HG02870 (cell line): Measurements from ENCODE around the gene UNC5A.

Source experiments
- ATAC-seq: cut with Tn5 transposase; IDR thresholded peaks from one replicate; pipeline ENCODE4 v1.9.1; 2021; ENCODE audit warnings: mild to moderate bottlenecking, moderate library complexity; ENCODE audit not compliant: unreplicated experiment

Gene UNC5A

DNA sequence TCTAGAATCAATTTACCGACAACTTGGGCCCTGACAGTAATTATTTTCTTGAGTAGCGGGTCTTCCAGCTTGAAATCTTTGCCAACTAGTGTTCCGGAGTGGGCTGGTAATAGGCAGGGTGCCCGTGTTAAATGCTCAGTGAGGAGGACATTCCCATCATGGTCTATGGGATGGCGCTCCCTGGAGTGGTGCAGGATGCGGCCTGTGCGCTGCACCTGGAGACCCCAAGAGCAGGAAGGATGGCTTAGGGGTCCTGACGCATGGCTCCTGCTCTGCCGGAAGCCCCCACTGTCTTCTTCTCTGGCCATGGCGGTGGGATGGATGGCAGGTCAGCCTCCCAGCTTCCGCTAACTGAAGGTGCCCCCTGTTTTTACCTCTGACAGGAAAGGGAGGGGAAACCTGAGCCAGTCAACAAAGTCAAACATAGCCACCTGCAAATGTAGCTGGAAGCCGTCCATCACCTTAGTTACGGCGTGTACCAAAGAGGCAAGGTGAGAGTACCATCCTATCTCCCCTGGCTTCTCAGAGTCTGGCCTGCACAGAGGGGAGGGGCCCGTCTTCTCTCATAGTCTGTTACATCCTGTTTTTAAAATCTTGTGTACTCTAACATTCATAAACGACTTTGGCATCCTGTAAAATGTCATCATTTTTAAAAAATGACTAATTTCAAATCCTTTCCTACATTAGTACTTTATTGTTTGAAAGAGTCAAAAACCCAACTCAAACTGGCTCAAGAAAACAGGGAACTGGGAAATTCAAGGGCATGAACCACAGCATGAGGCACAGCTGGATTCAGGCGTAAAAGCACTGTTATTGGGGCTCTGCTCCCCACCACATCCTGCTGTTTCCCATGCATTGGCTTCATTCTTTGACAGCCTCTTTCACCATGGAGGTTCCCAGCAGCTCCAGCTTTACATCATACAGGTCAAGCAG is 28.5 kb upstream of the UNC5A start:
- ATAC-seq, result no peak

DNA sequence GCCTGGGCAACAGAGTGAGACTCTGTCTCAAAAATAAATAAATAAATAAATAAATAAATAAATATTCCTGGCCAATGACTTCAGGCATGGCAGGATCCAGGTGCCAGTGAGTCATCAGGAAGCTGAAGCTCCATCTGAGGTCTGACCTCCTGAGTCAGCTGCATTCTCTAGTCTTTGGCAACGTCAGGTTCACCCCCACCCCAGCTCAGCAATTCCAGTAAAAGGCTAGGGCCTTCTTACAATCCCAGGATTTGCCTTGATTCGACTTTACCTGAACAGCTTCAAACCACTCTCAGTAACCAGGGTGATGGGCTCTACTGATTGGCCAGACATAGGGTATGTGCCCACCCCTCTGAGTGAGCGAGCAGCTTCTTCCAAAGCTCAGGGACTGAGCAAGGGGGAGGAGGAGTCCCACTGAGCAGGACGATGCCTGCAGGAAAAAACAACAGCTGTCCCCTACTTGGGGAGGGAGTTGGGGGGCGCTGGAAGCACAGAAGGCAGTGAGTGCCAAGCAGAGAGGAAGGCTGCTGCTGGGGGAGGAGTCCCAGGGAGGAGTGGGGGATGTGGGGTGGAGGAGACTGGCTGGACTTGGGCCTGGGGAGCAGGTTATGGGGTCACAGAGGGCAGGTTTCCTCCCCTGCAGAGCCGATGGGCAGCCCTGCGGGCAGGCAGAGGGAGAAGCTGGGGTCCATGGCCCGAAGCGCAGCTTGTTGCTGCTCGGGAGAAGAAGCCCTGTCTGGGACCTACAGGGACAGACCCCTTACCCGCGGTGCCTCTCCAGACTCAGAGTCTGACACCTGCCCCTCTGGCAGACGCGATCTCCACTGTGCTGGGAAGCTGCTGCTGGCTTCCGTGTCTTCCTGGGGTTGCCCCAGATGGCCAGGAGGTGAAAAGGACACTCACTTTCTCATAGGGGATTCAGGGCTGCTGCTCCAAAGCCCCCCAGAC is 25.9 kb upstream of the UNC5A start:
- no peak for ATAC-seq

DNA sequence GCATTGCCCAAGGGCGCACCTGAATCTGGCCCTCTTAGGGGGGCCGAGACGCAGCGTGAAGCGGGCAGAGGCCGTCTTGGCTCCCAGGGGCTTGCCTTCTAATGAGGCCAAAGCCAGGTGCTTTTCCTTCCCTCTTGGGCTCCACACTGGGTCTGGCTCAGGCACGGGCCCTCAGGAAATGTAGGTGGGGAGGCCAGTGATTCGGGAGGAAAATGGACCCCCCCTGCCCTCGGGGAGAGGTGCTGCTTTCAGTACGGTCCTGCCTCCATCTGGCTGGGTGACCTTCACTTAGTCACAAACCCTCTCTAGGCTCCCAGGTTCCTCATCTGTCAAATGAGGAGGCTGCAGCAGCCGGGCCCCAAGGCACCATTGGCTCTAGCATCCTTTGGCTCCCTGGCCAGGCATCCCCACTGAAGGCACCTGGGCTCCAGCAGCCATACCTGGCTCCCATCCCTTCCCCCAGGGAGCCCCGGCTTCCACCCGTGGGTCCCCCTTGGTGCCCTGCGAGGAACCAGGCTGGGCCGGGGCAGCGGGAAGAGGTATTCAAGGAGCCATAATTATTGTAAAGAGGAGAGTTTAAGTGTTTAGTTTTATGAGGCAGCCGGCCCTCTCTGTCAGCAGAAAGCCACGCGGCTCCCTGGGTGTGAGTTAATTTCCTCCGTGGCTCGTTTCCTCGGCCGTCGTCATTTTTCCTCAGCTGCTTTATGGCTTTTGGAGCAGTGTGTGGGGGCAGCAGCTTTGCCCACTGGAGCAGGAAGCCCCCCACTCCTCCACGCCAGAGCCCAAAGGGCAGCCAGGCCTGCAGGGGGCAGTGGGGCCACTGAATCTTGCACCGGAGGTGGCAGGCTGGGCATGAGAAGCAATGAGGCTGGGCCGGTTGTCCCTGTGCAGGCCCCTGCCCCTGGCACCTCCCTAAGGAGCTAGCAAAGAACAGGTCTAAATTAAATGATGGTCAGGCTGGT is 24.9 kb upstream of the UNC5A start:
- no peak for ATAC-seq

DNA sequence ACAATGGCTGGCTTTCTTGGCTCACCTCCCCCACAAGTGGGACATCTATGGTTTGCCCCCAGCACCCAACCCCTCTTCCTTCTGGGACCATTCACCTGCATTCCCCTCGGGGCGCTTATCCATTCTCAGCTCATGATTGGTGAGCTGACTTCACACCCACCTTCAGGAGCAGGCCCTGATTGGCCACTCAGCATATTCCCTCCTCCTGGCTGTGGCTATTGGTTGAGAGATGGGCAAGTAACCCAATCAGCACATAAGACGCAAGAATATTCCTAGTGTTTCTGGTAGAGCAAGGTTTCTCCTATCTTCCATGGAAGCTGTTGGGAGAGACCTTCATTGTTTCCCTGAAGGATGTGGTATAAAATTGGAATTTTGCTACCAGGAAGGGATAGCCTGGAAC is 22.7 kb upstream of the UNC5A start:
- no peak for ATAC-seq

DNA sequence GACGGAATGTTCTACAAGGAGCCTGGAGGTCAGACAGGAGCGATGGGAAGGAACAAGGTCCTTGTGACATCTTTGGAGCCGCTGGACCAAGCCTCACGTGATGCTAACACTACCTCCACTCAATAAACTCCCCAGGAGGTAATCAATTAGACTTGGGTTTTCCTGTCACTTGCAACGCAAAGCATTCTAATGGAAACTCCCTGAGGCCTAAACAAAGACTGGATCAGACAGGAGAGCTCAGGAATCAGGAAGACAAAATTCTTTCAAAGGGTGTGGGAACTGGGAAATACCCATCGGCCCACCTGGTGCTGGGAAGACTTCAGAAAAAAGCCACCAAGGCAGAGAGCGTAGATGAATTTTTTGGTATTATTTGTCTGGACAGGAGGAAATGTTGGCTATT is 22.3 kb upstream of the UNC5A start:
- ATAC-seq, result no peak

DNA sequence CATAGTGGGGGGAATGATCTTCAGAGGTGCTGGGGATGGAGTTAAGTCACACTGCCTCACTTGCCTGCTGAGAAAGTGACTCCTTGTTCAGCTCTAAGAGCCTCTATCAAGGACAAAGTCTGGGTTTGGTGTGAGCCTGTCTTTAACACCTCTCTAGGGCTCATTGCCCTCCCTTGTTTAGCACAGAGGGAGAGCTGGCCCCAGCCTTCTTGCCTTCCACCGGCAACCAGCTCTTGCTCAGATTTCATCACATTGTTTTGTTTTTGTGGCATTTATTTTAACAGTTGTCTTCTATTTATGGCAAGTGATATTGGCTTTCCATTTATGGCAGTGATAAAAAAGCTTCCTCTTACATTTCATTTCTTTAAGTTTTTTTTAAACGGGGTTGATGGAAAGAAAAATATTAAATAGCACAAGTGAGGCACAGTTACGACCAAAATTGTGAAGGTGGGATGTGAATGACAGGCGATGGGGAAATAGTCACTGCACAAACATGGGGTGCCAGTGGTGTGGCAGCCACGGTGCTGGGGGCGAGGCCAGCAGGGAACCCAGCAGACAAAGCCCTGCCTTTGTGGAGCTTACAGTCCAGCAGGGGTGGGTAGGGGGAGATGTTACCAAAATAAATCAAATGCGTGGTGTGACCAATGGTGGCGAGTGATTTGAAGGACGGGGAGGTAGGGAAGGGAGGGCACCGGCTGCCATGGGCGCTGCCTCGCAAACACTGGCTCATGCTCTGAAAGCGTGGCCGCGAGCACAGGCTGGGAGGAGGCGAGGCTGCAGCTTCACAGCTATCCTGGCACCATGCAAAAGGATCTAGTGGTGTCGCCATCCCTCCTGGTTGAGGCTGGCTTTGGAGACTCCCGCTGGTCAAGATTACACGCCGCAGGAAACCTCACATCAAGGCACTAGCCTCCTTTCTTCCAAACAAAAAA is 21.2 kb upstream of the UNC5A start:
- ATAC-seq, result no peak

DNA sequence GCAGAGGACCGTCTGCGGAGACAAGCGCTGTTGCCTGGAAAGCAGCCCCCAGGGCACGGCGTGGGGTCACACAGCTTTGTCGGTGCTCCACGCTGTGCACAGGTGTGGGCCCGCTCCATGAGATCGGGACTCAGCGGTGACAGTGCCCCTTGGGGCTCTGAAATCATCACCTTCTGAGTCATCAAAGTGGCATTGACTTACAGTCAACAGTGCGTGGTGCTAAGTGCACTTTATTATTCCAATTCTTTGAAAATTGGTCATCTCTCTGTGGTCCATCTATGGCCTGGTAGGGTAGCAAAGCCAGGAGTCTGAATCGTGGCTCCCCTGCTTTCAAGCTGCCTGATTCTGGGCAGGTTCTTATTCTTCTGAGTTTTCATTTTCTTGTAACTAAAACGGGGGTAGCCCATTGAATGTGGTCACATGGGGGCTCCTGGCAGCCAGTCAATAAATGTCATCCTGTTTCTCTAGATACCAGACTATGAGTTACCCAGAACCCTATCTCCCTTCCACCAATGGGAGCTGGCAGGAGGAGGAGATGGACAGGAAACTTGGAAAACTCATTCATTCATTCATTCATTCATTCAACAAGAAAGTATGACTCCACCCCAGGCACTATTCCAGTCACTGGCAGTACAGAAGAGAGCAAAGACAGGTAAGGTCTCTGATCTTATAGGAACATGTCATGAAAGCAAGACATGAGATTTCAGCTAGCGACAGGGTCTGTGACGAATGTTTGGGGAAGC is 20.3 kb upstream of the UNC5A start:
- ATAC-seq, result no peak

DNA sequence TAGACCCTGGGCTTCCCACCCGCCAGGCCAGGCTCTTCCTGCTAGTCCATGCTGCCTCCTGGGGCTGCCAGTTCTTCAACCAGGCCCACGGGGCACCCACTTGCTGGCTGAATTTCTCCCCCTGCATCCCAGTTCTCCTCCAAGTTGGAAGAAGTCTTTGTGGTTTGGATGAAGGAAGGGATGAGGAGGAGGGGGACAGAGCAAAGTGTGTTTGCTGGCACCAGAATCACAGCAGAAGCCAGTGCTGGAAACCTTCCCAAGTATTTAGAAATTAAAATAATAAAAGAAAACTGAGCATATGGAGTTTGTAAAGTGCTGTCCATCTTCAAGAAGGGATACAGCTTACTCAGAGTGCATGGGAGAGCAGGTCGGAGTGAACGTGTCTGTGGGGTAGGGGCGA is 19.4 kb upstream of the UNC5A start:
- ATAC-seq, result no peak

DNA sequence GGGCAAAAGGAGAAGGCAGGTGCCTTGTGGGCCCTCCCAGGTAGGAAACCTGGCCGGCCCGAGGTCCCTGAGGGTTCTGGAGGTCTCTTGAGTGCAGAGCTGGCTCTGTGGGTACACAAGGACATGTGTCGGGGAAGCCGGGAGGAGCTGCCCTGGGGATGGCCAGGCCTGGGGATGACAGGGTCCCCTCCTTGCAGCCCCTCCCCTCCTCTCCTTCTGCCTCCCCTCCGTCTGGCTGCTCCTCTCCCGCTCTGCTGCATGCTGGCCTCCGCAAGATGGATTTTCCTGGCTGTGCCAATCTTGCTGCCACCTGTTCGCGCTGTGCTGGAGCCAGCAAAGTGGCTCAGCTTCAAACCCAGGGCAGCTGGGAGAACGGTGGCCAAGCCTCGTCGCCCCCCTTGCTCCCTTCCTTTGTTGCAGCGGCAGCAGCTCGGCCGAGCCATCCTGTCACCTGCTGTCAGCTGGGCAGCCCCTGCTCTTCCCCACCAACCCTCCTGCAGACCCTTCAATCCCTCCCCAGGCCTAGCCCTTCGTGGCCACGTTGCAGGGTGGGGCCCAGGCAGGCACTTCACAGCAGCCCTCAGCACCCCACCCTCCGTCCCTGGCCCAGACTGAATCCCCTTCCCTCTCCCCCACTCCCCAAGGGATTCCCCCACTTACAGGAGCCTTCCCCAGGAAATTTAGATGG is 17.6 kb upstream of the UNC5A start:
- no peak for ATAC-seq

DNA sequence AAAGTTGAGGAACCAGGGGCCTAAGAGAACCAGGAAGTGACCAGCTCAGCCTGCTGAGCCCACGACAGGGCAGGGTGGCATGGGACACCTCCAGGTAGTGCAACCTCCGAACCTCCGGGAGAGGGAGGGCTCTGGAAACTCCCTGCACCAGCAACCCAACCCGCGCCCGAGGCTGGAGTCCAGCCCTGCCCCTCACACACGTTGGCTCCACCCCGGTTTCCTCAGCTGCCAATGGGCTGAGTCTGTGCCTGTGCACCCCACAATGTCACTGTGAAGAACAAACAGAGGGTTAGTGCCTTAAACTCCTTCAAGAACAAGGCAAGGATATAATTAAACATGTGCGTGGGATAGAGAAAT is 17.0 kb upstream of the UNC5A start:
- no peak for ATAC-seq

DNA sequence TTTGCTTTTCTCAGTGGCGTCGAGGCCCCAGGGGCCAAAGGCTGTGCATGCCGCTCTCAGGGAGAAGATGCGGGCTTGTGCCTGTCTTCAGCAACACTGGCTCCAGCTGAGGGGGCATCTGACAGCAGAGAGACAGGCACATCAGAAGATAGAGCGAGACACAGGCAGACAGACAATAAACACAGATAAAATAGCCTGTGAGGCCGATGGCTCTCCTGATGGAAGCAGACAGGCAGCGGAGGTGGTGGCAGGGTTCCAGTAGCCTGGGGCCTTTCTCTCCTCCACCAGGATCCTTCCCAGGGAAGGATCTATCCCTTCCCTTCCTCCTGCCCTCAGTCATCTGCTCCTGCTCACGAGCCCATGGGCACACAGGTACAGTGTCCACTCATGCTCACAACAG is 16.6 kb upstream of the UNC5A start:
- no peak for ATAC-seq

DNA sequence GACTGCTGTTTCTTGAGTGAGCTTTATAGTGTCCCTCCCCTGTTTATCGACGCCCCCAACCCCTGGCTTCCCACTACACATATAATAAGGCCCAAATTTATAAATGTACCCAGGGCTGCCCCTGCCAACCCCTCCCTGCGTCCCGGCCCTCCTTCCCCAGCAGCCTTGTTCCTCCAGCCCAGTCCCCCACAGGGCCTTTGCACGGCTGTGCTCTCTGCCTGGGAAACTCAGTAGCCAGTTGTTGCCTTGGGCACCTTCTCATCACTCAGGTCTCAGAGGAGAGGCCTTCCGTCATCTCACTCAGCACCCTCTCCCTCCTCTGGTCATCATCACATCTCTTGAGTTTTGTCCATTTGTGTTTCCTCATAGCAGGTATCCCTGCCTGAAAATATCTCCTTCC is 15.8 kb upstream of the UNC5A start:
- no peak for ATAC-seq

DNA sequence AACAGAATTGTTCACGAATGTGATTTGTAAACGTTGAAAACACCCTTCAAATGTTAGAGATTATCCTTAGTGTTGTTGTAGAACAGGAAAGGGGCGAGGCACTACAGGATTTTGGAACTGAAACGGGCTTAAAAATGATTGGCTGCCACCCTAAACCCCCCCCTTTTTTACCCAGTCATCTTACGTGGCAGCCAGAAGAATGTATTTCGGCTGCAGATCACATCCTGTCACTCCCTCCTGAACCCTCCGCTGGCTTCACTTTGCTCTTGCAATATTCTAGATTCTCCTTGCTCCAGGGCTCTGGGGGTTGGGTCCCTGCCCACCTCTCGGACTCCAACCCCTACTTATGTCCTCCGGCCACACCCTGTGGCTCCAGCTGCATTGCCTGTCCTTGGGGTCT is 13.9 kb upstream of the UNC5A start:
- no peak for ATAC-seq

DNA sequence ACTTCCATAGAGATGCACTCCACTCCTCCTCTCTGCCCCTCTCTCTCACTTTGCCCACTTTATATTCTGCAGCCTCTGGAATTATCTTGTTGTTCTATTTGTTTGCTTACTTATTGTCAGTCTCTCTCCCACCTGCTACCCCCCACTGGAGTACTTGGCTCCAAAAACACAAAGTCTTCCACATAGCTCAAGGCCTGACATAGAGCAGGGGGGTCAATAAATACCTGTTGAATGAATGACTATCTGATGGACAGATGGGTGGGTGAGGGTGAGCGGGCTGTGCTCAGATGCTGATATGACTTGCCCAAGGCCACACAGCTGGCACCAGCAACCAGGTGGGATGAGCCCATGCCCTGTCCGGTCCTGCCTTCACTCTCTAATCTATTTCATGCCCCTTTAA is 13.4 kb upstream of the UNC5A start:
- ATAC-seq, result no peak

DNA sequence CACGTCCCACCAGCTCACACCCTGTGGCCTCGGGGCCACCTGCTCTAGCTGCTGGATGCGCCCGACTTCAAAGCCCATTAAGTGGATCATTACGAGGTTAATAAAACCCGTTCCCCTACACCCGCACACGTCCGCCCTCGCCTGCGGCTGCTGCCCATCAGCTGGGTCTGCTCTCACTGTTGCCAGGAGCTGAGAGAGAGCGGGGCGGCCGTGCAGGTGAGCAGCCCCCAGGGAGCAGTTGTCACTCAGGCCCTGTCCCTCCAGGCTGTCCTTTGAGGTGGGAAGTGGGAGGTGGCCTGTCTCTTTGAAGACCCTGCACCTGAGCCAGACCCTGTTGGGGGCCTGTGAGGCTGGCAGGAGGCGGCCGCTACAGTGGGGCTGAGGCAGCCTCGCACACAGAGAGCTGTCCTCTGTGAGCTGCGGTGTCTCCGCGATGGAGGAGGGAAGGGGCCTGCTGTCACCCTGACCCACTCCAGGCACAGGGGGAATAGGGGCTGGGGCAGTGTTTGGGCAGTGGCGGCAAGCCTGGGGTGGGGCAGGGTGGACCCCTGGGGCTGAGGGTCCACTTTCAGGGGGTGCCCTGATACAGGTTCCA is 12.8 kb upstream of the UNC5A start:
- ATAC-seq, result no peak

DNA sequence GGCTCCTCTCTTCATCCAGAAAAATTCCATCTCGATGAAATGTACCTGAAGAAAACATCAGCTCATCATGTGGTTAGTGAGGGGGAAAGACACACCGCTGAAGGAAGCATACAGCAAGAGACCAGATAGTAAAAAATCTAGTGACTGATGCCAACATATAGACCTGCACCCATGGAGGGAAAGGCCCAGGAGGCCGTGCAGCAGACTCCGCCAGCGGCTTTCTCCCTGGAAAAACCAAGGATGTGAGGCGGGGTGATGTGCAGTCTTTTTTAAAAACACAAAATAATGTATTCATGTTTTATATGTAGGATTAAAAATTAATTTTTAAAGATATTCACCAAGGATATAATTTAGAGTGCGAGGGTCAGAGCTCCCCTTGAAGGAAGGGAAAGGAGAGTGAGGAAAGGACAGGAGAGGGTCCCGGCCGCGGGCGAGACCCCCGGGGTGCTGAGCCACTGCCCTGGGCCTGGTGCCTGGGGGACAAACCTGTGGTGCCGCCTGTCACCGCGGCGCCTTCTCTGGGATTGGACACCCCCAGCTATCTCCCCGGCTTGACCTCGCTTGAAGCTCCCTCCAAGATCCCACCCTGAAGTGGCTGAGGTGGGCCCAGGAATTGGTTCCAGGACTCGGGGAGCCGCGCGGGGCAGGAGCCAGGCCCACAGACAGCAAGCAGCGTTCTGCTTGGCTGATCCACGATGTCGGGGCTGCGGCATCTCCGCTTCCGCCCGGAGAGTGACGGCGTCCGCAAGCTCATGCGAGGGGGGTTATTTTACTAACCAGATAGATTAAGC is 12.1 kb upstream of the UNC5A start:
- no peak for ATAC-seq

DNA sequence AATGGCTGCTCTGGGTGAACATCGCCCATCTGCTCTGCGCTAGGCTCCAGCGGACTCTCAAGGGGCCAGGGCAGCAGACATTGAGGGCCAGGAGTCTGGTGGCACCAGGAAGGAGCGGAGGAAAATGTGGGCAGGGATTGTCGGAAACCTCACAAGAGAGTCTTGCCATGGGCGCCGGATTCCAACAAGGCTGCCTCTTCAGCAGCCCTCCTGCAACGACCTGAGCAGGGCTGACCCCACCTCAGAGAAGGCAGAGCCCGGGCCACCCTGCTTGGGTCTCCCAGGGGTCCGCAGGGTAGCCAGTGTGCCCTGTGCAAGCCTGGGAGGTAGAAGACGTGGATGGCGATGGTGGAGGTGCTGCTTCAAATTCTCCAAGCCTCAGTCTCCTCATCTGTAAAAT is 11.4 kb upstream of the UNC5A start:
- no peak for ATAC-seq
